ENCODE results near the gene GJB3. TPM values are rescaled to one million over a fixed set of nuclear protein-coding genes. Genes with fewer than 3 reads are reported as not detected.
A peak's percentile ranks its signal among the peaks of the same experiment; 100 is the strongest.
"Not testable (repeated sequence)": the region's sequence is repeated elsewhere in the genome, so short reads cannot be mapped to it uniquely, and the experiment has no call there.

Gene GJB3
- 1 to 10 TPM in 1 of 8 experiments, under 1 TPM in 7; 0.05 to 8.6 (median 0.35) TPM for total RNA-seq

GRCh38 chr1:34781071-34781843 is at the start of gene GJB3:
GJB3 (plus strand) TSS chr1:34781214; CDS start chr1:34784763, 3,549 bp downstream.
- Histone ChIP-seq H3K27ac (no peak within 1 kb of the TSS), H3K4me3 (peak within 1 kb of the TSS in 1 of 5 donors; percentile 7), H3K4me1 (replicated peaks in 1 of 2) (no peaks in the 10 kb centered on the region)
- peak; percentile 9 to 60 (median 32) for ATAC-seq (replicated peaks in 6 of 8)
- in situ Hi-C loops (cut with MboI; ENCODE audit: low pct_unique_long_range_greater_than_20kb in 2 of 9, low sequenced_read_pairs in 9 of 9, unreplicated experiment in 9 of 9) = no loop called here
- 0 to 60% (median 6%) methylated on average over 1 to 30 of the region's 62 CpGs; no CpG with 5 or more reads in 5 of the 10 experiments for WGBS, 10 experiments

GRCh38 chr1:34732831-34733230 is 48.2 kb upstream of the GJB3 start:
- in situ Hi-C loops (cut with MboI; ENCODE audit: low pct_unique_long_range_greater_than_20kb in 2 of 9, low sequenced_read_pairs in 9 of 9, unreplicated experiment in 9 of 9) = loop anchor here in 4 of 9 experiments (25.0 kb wide), 2 partner anchors 571 to 1096 kb away; partner anchors contain the start of gene CSMD2 (in 1 of the 4)
- not testable (repeated sequence) for ATAC-seq (replicated peaks in 6 of 8)

GRCh38 chr1:34736692-34737091 is 44.3 kb upstream of the GJB3 start:
- Histone ChIP-seq H3K4me1 (replicated peaks in 1 of 2) (peaks cover 0 to 28% of the 10 kb centered on the region in 2 donors), H3K27ac (no peak overlapping the region), H3K4me3 (no peak overlapping the region)
- ATAC-seq (replicated peaks in 6 of 8) = peak in 2 of 8 experiments; percentile 26 to 30
- in situ Hi-C loops (cut with MboI; ENCODE audit: low pct_unique_long_range_greater_than_20kb in 2 of 9, low sequenced_read_pairs in 9 of 9, unreplicated experiment in 9 of 9) = loop anchor here in 4 of 9 experiments (25.0 kb wide), 2 partner anchors 574 to 1099 kb away; partner anchors contain the start of gene CSMD2 (in 1 of the 4)
- WGBS, 10 experiments = 0 to 92% (median 75%) methylated on average over 1 to 9 of the region's 10 CpGs; no CpG with 5 or more reads in 2 of the 10 experiments

More at GRCh38 chr1:34732831-34733230, 48.2 kb upstream of the GJB3 start:
- H3K4me3 ChIP-seq, H3K27ac ChIP-seq: not testable (repeated sequence)
- WGBS, 10 experiments = 20 to 86% (median 67%) methylated on average over 1 to 6 of the region's 7 CpGs; no CpG with 5 or more reads in 2 of the 10 experiments
- H3K4me1 ChIP-seq (replicated peaks in 1 of 2) = peaks cover 0 to 15% of the 10 kb centered on the region in 2 donors

GRCh38 chr1:34737236-34737635 is 43.8 kb upstream of the GJB3 start:
- not testable (repeated sequence) for ATAC-seq (replicated peaks in 6 of 8); H3K27ac ChIP-seq; H3K4me3 ChIP-seq
- in situ Hi-C loops (cut with MboI; ENCODE audit: low pct_unique_long_range_greater_than_20kb in 2 of 9, low sequenced_read_pairs in 9 of 9, unreplicated experiment in 9 of 9) = loop anchor here in 4 of 9 experiments (25.0 kb wide), 2 partner anchors 575 to 1100 kb away; partner anchors contain the start of gene CSMD2 (in 1 of the 4)
- H3K4me1 ChIP-seq (replicated peaks in 1 of 2) = peaks cover 0 to 28% of the 10 kb centered on the region in 2 donors
- WGBS, 10 experiments = 0 to 90% (median 85%) methylated on average over 1 to 12 of the region's 12 CpGs

- no peak overlapping the region for H3K4me3 ChIP-seq
- peaks cover 0 to 28% of the 10 kb centered on the region in 2 donors for H3K4me1 ChIP-seq (replicated peaks in 1 of 2)
- 0 to 77% (median 53%) methylated on average over 1 to 3 of the region's 3 CpGs; no CpG with 5 or more reads in 4 of the 10 experiments for WGBS, 10 experiments
- in situ Hi-C loops (cut with MboI; ENCODE audit: low pct_unique_long_range_greater_than_20kb in 2 of 9, low sequenced_read_pairs in 9 of 9, unreplicated experiment in 9 of 9) = loop anchor here in 4 of 9 experiments (25.0 kb wide), 2 partner anchors 577 to 1102 kb away; partner anchors contain the start of gene CSMD2 (in 1 of the 4)
- no peak overlapping the region for H3K27ac ChIP-seq
- ATAC-seq (replicated peaks in 6 of 8) = peak in 1 of 8 experiments; percentile 16
Measured at GRCh38 chr1:34739613-34740012, 41.4 kb upstream of the GJB3 start.

- no peak overlapping the region for H3K4me3 ChIP-seq
- H3K4me1 ChIP-seq (replicated peaks in 1 of 2) = peaks cover 0 to 28% of the 10 kb centered on the region in 2 donors
- in situ Hi-C loops (cut with MboI; ENCODE audit: low pct_unique_long_range_greater_than_20kb in 2 of 9, low sequenced_read_pairs in 9 of 9, unreplicated experiment in 9 of 9) = loop anchor here in 4 of 9 experiments (25.0 kb wide), 2 partner anchors 578 to 1103 kb away; partner anchors contain the start of gene CSMD2 (in 1 of the 4)
- WGBS, 10 experiments = 0 to 100% (median 28%) methylated on average over 1 to 6 of the region's 18 CpGs; no CpG with 5 or more reads in 1 of the 10 experiments
- ATAC-seq (replicated peaks in 6 of 8) = peak in 7 of 8 experiments; percentile 10 to 78 (median 71)
- H3K27ac ChIP-seq = no peak overlapping the region
Measured at GRCh38 chr1:34740161-34740868, 40.7 kb upstream of the GJB3 start.

- in situ Hi-C loops (cut with MboI; ENCODE audit: low pct_unique_long_range_greater_than_20kb in 2 of 9, low sequenced_read_pairs in 9 of 9, unreplicated experiment in 9 of 9) = loop anchor here in 4 of 9 experiments (25.0 kb wide), 2 partner anchors 580 to 1105 kb away; partner anchors contain the start of gene CSMD2 (in 1 of the 4)
- Histone ChIP-seq H3K27ac (no peak overlapping the region), H3K4me3 (no peak overlapping the region), H3K4me1 (replicated peaks in 1 of 2) (peaks cover 0 to 13% of the 10 kb centered on the region in 2 donors)
- peak; percentile 78 to 100 (median 93) for ATAC-seq (replicated peaks in 6 of 8)
- 3 to 83% (median 34%) methylated on average over 1 to 7 of the region's 16 CpGs; no CpG with 5 or more reads in 3 of the 10 experiments for WGBS, 10 experiments
Measured at GRCh38 chr1:34742667-34743270, 38.2 kb upstream of the GJB3 start.

GRCh38 chr1:34743775-34744174 is 37.2 kb upstream of the GJB3 start:
- no peak overlapping the region for H3K4me3 ChIP-seq
- peaks cover 0 to 13% of the 10 kb centered on the region in 2 donors for H3K4me1 ChIP-seq (replicated peaks in 1 of 2)
- H3K27ac ChIP-seq = no peak overlapping the region
- in situ Hi-C loops (cut with MboI; ENCODE audit: low pct_unique_long_range_greater_than_20kb in 2 of 9, low sequenced_read_pairs in 9 of 9, unreplicated experiment in 9 of 9) = loop anchor here in 4 of 9 experiments (25.0 kb wide), 2 partner anchors 581 to 1106 kb away; partner anchors contain the start of gene CSMD2 (in 1 of the 4)
- 20 to 100% (median 81%) methylated on average over 1 to 6 of the region's 6 CpGs; no CpG with 5 or more reads in 2 of the 10 experiments for WGBS, 10 experiments
- ATAC-seq (replicated peaks in 6 of 8) = no peak

GRCh38 chr1:34744851-34745250 is 36.2 kb upstream of the GJB3 start:
- ATAC-seq (replicated peaks in 6 of 8) = no peak
- no peak overlapping the region for H3K4me3 ChIP-seq
- WGBS, 10 experiments = 71 to 100% (median 90%) methylated on average over 1 to 2 of the region's 3 CpGs; no CpG with 5 or more reads in 5 of the 10 experiments
- H3K4me1 ChIP-seq (replicated peaks in 1 of 2) = peaks cover 0 to 5% of the 10 kb centered on the region in 2 donors
- no peak overlapping the region for H3K27ac ChIP-seq
- in situ Hi-C loops (cut with MboI; ENCODE audit: low pct_unique_long_range_greater_than_20kb in 2 of 9, low sequenced_read_pairs in 9 of 9, unreplicated experiment in 9 of 9) = loop anchor here in 4 of 9 experiments (25.0 kb wide), 2 partner anchors 583 to 1108 kb away; partner anchors contain the start of gene CSMD2 (in 1 of the 4)

GRCh38 chr1:34745666-34746065 is 35.3 kb upstream of the GJB3 start:
- ATAC-seq (replicated peaks in 6 of 8) = no peak
- Histone ChIP-seq H3K4me3 (no peak overlapping the region), H3K4me1 (replicated peaks in 1 of 2) (no peaks in the 10 kb centered on the region), H3K27ac (no peak overlapping the region)
- 78 to 100% (median 89%) methylated on average over 1 to 4 of the region's 5 CpGs; no CpG with 5 or more reads in 4 of the 10 experiments for WGBS, 10 experiments
- in situ Hi-C loops (cut with MboI; ENCODE audit: low pct_unique_long_range_greater_than_20kb in 2 of 9, low sequenced_read_pairs in 9 of 9, unreplicated experiment in 9 of 9) = loop anchor here in 4 of 9 experiments (25.0 kb wide), 2 partner anchors 583 to 1108 kb away; partner anchors contain the start of gene CSMD2 (in 1 of the 4)

GRCh38 chr1:34746101-34746500 is 34.9 kb upstream of the GJB3 start:
- ATAC-seq (replicated peaks in 6 of 8) = no peak
- in situ Hi-C loops (cut with MboI; ENCODE audit: low pct_unique_long_range_greater_than_20kb in 2 of 9, low sequenced_read_pairs in 9 of 9, unreplicated experiment in 9 of 9) = loop anchor here in 4 of 9 experiments (25.0 kb wide), 2 partner anchors 584 to 1109 kb away; partner anchors contain the start of gene CSMD2 (in 1 of the 4)
- Histone ChIP-seq H3K4me1 (replicated peaks in 1 of 2) (no peaks in the 10 kb centered on the region), H3K4me3 (no peak overlapping the region), H3K27ac (no peak overlapping the region)
- WGBS, 10 experiments = 64 to 94% (median 86%) methylated on average over 1 to 4 of the region's 4 CpGs; no CpG with 5 or more reads in 5 of the 10 experiments
